DMS 273 (cell line): ENCODE results near the gene NLRP3.
"Not testable (repeated sequence)": the region's sequence is repeated elsewhere in the genome, so short reads cannot be mapped to it uniquely, and the experiment has no call there.

ENCODE experiments used
- DNase-seq: peaks from one replicate; lab custom pipeline; 2025; ENCODE audit not compliant: unreplicated experiment; lab: John Stamatoyannopoulos, UW

Gene NLRP3

GRCh38 chr1:247390116-247390791 is 25.7 kb upstream of the NLRP3 start:
- DNase-seq, result peak; percentile 85

- no peak for DNase-seq
Observed at GRCh38 chr1:247390996-247391395, 25.0 kb upstream of the NLRP3 start.

- no peak for DNase-seq
Observed at GRCh38 chr1:247392088-247392487, 23.9 kb upstream of the NLRP3 start.

GRCh38 chr1:247395075-247395474 is 20.9 kb upstream of the NLRP3 start:
- DNase-seq, result not testable (repeated sequence)

GRCh38 chr1:247400685-247401084 is 15.3 kb upstream of the NLRP3 start:
- no peak for DNase-seq

GRCh38 chr1:247401310-247402119 is 14.5 kb upstream of the NLRP3 start:
- no peak for DNase-seq

GRCh38 chr1:247402120-247402675 is 13.8 kb upstream of the NLRP3 start:
- no peak for DNase-seq

- no peak for DNase-seq
Observed at GRCh38 chr1:247406014-247406656, 9.8 kb upstream of the NLRP3 start.

- DNase-seq, result no peak
Observed at GRCh38 chr1:247407180-247407616, 8.8 kb upstream of the NLRP3 start.

- no peak for DNase-seq
Observed at GRCh38 chr1:247408100-247408499, 7.9 kb upstream of the NLRP3 start.

- no peak for DNase-seq
Observed at GRCh38 chr1:247409869-247410544, 6.0 kb upstream of the NLRP3 start.

GRCh38 chr1:247411621-247412327 is 4.2 kb upstream of the NLRP3 start:
- no peak for DNase-seq

GRCh38 chr1:247417831-247418230 is 1.9 kb downstream of the NLRP3 start:
- DNase-seq, result no peak

- no peak for DNase-seq
Observed at GRCh38 chr1:247419336-247419735, 3.4 kb downstream of the NLRP3 start.

- no peak for DNase-seq
Observed at GRCh38 chr1:247421074-247421473, 5.1 kb downstream of the NLRP3 start.

- no peak for DNase-seq
Observed at GRCh38 chr1:247429496-247429895, 13.5 kb downstream of the NLRP3 start.

GRCh38 chr1:247430434-247430833 is 14.5 kb downstream of the NLRP3 start:
- DNase-seq, result no peak

GRCh38 chr1:247431643-247432042 is 15.7 kb downstream of the NLRP3 start:
- no peak for DNase-seq

GRCh38 chr1:247434005-247434404 is 18.0 kb downstream of the NLRP3 start:
- no peak for DNase-seq

- no peak for DNase-seq
Observed at GRCh38 chr1:247435030-247435758, 19.2 kb downstream of the NLRP3 start.
